ENCODE measurements around the gene PROCA1.

DNA sequence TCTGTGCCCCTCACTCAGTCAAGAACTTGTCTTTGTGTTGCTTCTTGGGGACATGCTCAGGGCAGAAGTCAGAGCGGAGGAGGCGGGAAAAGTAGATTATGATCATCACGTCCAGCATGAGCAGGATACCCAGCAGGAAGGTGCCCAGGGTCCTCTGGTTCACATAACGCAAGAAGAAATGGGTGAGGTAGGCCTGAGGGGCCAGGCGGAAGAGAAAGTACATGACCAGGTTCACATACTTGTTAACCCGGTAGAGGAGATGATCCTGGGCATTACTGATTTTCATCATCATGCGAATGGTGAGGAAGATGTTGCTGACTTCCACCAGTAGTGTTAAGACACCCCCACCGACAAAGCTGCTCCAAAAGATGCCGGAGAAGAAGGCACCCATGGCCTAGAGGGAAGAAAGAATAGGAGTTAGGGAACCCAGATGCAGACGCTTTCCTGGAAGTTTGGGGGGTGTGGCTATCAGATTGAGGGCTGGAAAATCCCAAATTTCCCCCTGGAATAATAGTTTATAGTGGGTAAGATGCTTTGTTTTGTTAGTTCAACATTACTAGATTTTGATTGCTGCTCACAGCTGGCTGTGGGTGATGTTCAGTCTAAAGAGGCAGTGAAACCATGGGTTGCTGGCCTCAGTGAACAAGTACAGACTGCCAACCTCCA lies 12.9 kb upstream of the PROCA1 start:
- TF ChIP-seq POLR2A (IDR thresholded peaks at IDR 0.05; ENCODE audit: low read length) (no peak), GATA1 (IDR thresholded peaks at IDR 0.05; ENCODE audit: low read depth, low read length) (no peak)

Data from erythroblast (primary cell).